Progenitor cell of endocrine pancreas (in vitro differentiated cells): Measurements from ENCODE around the gene EYA4. TPM values are rescaled to one million over a fixed set of nuclear protein-coding genes. Genes with fewer than 3 reads are reported as not detected.

Source experiments
- DNase-seq: peaks from one replicate; pipeline ENCODE4 v3.0.0; 2021; ENCODE audit warnings: low spot score; ENCODE audit not compliant: unreplicated experiment
- H3K27ac Mint-ChIP-seq: 2 replicates; pipeline ENCODE4 v1.8.0; 2021; ENCODE audit warnings: mild to moderate bottlenecking, moderate library complexity, mixed read lengths
- H3K27me3 Mint-ChIP-seq: 2 replicates; pipeline ENCODE4 v1.8.0; 2021; ENCODE audit warnings: mixed read lengths
- H3K36me3 Mint-ChIP-seq: 2 replicates; pipeline ENCODE4 v1.8.0; 2022; ENCODE audit warnings: mixed read lengths; ENCODE audit not compliant: insufficient read depth
- H3K4me1 Mint-ChIP-seq: 2 replicates; pipeline ENCODE4 v1.8.0; 2021; ENCODE audit warnings: low read depth, mixed read lengths
- H3K4me3 Mint-ChIP-seq: 2 replicates; pipeline ENCODE4 v1.8.0; 2021; ENCODE audit warnings: low read depth, mild to moderate bottlenecking, moderate library complexity, mixed read lengths
- H3K9me3 Mint-ChIP-seq: 2 replicates; pipeline ENCODE4 v1.8.0; 2021; ENCODE audit warnings: low read depth, mixed read lengths
- CTCF ChIP-seq: fragments of 200-600 bp; sonication (generic); IDR thresholded peaks from one replicate; pipeline ENCODE4 v1.5.0; 2021; ENCODE audit warnings: antibody characterized with exemption, mild to moderate bottlenecking; ENCODE audit not compliant: unreplicated experiment
- total RNA-seq: library from RNA; stranded (reverse); gene quantifications from 2 replicates; pipeline ENCODE4 v1.2.1, GENCODE V29; 2021

The EYA4 gene
- total RNA-seq, 1 donor from 2014 or later = 0.41 TPM

GRCh38 chr6:133286765-133287164 is 45.6 kb downstream of the EYA4 start:
- H3K27ac Mint-ChIP-seq = no peak overlapping the region
- H3K27me3 Mint-ChIP-seq = no peaks in the 10 kb centered on the region
- no peaks in the 10 kb centered on the region for H3K9me3 Mint-ChIP-seq
- DNase-seq = no peak
- peaks cover 4% of the 10 kb centered on the region for H3K4me1 Mint-ChIP-seq
- H3K36me3 Mint-ChIP-seq = no peaks in the 10 kb centered on the region
- TF ChIP-seq CTCF = peak; percentile 30
- no peak overlapping the region for H3K4me3 Mint-ChIP-seq

GRCh38 chr6:133288662-133289061 is 47.5 kb downstream of the EYA4 start:
- TF ChIP-seq CTCF = no peak
- no peak for DNase-seq
- Mint-ChIP-seq H3K36me3 (no peaks in the 10 kb centered on the region), H3K9me3 (no peaks in the 10 kb centered on the region), H3K4me3 (no peak overlapping the region), H3K4me1 (peaks cover 4% of the 10 kb centered on the region), H3K27ac (no peak overlapping the region), H3K27me3 (no peaks in the 10 kb centered on the region)

- H3K4me1 Mint-ChIP-seq = peaks cover 4% of the 10 kb centered on the region
- H3K27ac Mint-ChIP-seq = no peak overlapping the region
- no peak for TF ChIP-seq CTCF
- no peak overlapping the region for H3K4me3 Mint-ChIP-seq
- H3K36me3 Mint-ChIP-seq = no peaks in the 10 kb centered on the region
- no peak for DNase-seq
- H3K9me3 Mint-ChIP-seq = no peaks in the 10 kb centered on the region
- no peaks in the 10 kb centered on the region for H3K27me3 Mint-ChIP-seq
Measured at GRCh38 chr6:133289733-133290306, 48.7 kb downstream of the EYA4 start.

GRCh38 chr6:133290930-133291329 is 49.8 kb downstream of the EYA4 start:
- Mint-ChIP-seq H3K9me3 (no peaks in the 10 kb centered on the region), H3K36me3 (no peaks in the 10 kb centered on the region), H3K4me3 (no peak overlapping the region), H3K27me3 (no peaks in the 10 kb centered on the region), H3K4me1 (peaks cover 4% of the 10 kb centered on the region), H3K27ac (no peak overlapping the region)
- TF ChIP-seq CTCF = no peak
- DNase-seq = no peak

- Mint-ChIP-seq H3K4me3 (no peak overlapping the region), H3K27me3 (no peaks in the 10 kb centered on the region), H3K9me3 (no peaks in the 10 kb centered on the region), H3K4me1 (peaks cover 4% of the 10 kb centered on the region), H3K27ac (no peak overlapping the region), H3K36me3 (no peaks in the 10 kb centered on the region)
- TF ChIP-seq CTCF = no peak
- DNase-seq = no peak
Measured at GRCh38 chr6:133291671-133292070, 50.5 kb downstream of the EYA4 start.
